GM21390 (cell line): ENCODE results near the gene HPGDS.
"Not testable (repeated sequence)": the region's sequence is repeated elsewhere in the genome, so short reads cannot be mapped to it uniquely, and the experiment has no call there.

Experiments
- ATAC-seq: cut with Tn5 transposase; IDR thresholded peaks from one replicate; pipeline ENCODE4 v1.9.1; 2021; ENCODE audit not compliant: unreplicated experiment

HPGDS gene

DNA sequence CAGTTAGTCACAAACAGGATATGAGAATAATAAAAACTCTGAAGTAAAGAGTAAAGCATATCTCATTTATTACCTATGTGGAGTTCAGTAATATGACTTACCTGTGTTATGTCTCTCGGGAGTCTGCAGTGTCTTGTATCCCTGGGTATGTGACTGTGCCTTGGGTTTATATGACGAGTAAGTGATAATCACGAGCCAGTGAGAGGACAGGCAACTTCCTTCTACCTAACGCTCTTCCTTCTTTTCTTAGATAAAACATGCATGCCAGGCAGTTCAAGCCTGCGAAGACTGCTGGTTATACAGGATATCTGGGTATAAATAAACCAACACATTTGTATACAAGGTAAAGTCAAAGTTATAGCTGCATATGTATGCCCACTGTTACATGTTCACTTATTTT, at the start of gene HPGDS:
Gene HPGDS, minus strand, starts transcription at position 143 of the 400 bp plus-strand sequence. CDS start 8,207 bp downstream, outside the sequence.
- no peak for ATAC-seq

GRCh38 chr4:94390804-94391410, 48.3 kb upstream of the HPGDS start:
- no peak for ATAC-seq

DNA sequence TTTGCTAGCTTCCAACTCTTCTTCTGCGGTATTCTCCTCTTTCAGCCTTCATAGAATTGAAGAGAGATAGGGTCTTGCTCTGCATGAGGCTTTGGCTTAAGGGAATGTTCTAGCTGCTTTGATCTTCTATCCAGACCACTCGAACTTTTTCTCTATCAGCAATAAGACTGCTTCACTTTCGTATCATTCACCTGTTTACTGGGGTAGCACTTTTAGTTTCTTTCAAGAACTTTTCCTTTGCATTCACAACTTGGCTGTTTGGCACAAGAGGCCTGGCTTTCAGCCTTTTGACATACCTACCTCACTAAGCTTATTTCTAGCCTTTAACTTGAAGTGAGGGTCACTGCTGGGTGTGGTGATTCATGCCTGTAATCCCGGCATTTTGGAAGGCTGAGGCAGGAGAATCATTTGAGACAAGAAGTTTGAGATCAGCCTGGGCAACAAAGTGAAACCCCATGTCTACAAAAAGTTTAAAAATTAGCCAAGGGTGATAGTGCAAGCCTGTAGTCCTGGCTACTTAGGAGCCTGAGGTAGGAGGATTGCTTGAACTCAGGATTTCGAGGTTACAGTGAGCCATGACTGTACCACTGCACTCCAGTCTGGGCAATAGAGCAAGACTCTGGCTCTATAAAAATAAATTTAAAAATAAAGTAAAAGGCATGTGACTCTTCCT, 47.1 kb upstream of the HPGDS start:
- ATAC-seq: no peak

- ATAC-seq: not testable (repeated sequence)
Observed at GRCh38 chr4:94387965-94388364, 45.3 kb upstream of the HPGDS start.

- ATAC-seq: not testable (repeated sequence)
Observed at GRCh38 chr4:94385452-94385851, 42.8 kb upstream of the HPGDS start.

DNA sequence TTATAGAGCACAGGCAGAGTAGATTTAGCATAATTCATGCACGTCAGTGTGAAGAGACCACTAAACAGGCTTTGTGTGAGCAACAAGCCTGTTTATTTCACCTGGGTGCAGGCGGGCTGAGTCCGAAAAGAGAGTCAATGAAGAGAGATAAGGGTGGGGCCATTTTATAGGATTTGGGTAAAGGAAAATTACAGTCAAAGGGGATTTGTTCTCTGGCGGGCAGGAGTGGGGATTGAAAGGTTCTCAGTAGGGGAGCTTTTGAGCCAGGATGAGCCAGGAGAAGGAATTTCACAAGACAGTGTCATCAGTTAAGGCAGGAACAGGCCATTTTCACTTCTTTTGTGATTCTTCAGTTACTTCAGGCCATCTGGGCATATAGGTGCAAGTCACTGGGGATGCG, 40.3 kb upstream of the HPGDS start:
- ATAC-seq: not testable (repeated sequence)

DNA sequence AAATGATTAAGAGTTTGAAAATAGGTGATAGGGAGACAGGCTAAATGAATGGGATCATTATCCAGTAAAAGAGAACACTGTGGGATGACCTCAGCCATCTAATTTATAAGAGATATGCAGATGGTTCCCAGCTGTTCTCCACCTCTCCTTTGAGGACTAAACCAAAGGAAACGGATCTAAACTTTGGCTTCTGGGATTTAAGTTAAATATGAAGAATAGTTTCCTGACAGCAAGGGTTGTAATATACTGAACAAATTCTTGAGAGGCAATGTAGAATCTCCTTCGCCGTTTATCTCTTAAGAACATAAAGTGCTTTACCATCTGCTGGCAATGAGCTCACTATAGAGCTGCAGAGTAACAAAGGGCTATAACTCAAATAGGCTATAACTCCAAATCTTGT, 35.4 kb upstream of the HPGDS start:
- ATAC-seq: no peak

DNA sequence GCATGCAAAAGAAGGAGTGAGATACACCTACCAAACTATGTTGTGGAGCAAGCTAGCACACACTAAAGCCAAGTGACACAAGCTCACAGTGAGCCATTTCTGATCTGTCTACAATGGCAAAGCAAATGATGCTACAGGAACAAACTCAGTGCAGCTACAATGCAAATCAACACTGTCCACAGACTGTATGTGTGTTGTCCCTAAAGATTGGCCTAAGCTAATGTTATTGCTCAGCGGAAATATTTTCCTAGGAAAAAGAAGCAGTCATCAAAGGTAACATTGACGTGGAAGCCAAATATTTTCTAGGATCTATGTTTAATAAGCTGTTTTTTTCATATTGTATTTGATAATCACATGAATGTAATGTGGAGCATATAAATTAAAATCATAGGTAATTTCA, 34.7 kb upstream of the HPGDS start:
- ATAC-seq: no peak

GRCh38 chr4:94375364-94375763, 32.7 kb upstream of the HPGDS start:
- ATAC-seq: no peak

DNA sequence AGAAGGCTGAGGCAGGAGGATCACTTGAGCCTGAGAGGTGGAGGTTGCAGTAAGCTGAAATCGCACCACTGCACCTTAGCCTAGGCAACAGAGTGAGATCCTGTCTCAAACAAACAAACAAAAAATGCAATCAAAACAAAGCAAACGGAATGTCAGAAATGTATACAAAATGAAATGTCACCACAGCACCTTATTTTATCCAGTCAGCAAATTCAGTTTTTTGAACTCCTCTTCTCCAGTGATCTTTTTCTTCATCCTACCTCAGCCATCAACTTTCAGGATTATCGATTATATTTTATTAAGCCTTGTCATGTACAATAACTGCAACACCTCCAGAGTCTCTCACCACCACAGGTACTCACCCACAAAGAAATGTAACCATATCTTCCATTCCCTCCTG, 31.1 kb upstream of the HPGDS start:
- no peak for ATAC-seq

- ATAC-seq: no peak
Observed at GRCh38 chr4:94372991-94373390, 30.4 kb upstream of the HPGDS start.

GRCh38 chr4:94372228-94372978, 29.8 kb upstream of the HPGDS start:
- ATAC-seq: no peak

DNA sequence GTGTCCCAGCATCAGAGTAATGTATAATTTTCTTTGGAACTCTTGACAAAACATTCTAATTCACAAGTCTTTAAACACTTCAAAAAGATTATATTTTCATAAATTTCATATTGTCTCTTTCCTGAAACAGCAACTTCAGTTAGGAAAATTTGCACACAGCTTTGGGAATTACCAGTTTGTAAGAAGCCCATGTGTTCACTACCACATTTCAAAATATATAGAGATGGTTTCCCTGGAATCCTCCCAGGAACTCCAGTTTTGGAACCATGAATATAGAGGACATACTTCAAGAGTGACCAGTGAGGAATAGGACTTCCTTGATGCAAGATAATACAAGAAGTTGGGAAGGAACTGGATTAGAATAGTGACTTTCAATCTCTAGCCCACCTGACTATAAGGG, 28.7 kb upstream of the HPGDS start:
- no peak for ATAC-seq

GRCh38 chr4:94370533-94371254, 28.1 kb upstream of the HPGDS start:
- ATAC-seq: no peak

DNA sequence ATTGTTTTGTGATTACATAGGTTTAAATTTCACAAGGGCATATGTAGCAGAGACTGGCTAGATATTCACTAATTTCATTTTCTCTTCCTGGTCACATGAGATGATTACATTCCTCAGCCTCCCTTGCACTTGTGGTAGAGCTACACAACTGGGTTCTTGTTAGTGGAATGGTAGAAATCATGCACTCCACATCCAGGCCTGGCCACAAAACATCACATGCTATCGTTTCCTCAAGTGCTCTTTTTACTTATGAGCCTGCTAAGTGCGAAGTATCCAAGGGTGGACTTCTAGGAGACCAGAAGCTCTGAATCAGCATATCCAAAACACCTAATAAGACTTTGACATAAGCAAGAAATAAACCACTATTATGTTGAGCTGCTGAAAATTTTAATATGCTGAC, 26.4 kb upstream of the HPGDS start:
- ATAC-seq: no peak

- no peak for ATAC-seq
Observed at GRCh38 chr4:94368459-94368858, 25.8 kb upstream of the HPGDS start.

DNA sequence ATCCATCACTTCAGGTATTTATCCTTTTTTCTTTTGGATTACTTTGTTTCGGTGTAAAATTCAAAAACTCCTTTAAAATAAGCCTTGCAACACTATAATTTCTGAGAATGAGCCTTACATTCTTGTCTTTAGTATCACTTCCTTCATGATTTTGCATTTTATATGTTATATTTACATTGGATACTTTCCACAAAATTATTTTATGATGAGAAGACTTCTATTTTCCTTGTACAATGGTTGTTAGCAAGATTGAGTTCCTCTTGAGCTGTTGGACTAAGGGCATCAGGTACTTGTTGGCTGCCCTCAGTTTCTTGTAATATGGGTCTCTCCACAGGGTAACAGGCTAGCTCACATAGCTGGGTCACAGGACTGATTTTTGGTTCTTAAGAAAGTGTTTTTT, 22.7 kb upstream of the HPGDS start:
- no peak for ATAC-seq

DNA sequence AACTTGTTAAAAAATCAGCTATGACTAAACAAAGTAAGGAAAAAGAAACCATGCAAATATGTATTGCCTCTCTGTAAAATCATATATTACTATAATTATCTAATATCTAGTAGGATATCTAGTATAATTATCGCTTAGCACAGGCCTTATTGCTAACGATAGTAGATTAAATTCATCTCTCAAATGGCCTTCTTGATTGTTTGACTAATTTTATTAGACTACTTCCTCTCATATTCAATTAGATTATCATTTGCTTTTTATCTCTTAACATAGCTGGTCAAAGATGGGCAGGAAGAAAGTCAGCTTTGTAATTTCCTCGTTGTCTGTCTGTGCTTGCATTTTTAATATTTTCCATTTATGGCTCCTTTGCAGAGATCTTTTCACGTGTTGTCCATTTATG, 21.9 kb upstream of the HPGDS start:
- ATAC-seq: no peak

- ATAC-seq: no peak
Observed at GRCh38 chr4:94363136-94363655, 20.6 kb upstream of the HPGDS start.

- ATAC-seq: no peak
Observed at GRCh38 chr4:94359838-94360237, 17.2 kb upstream of the HPGDS start.

- no peak for ATAC-seq
Observed at GRCh38 chr4:94359221-94359620, 16.6 kb upstream of the HPGDS start.
